GM18511 (cell line): ENCODE measurements around the gene JADE1.

Source experiments
- ATAC-seq: cut with Tn5 transposase; IDR thresholded peaks from one replicate; pipeline ENCODE4 v1.9.1; 2021; ENCODE audit warnings: mild to moderate bottlenecking, moderate library complexity; ENCODE audit not compliant: unreplicated experiment

Gene JADE1

GRCh38 chr4:128809477-128810330, at the start of gene JADE1:
Gene JADE1, plus strand, starts transcription at chr4:128809700. Its CDS starts 22,059 bp downstream, at chr4:128831759.
- ATAC-seq, result peak; percentile 48

DNA sequence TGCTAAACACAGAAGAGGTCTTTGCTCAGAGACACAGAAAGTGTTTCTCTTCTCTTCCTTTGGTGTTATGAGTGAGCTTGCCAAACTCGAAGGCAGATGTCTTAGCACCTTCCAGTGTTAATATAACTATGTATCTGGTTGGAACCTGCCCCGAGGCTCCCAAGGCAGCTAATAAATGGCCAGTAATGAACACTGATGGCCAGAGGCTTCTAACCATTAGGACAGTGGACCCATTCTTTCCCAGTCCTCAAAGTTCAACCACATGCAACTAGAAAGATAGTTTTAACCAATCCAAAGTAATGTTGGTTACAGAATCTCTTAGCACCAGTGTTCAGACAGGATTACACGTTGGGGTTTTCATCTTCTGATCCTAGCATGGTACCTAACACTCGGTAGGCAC, 42.7 kb upstream of the JADE1 start:
- ATAC-seq, result no peak

- ATAC-seq, result no peak
These were observed 41.0 kb upstream of the JADE1 start for GRCh38 chr4:128768373-128768996.

- ATAC-seq, result no peak
These were observed 40.5 kb upstream of the JADE1 start for GRCh38 chr4:128769011-128769410.

GRCh38 chr4:128770807-128771206, 38.7 kb upstream of the JADE1 start:
- no peak for ATAC-seq

- no peak for ATAC-seq
These were observed 34.0 kb upstream of the JADE1 start for GRCh38 chr4:128775477-128775876.

DNA sequence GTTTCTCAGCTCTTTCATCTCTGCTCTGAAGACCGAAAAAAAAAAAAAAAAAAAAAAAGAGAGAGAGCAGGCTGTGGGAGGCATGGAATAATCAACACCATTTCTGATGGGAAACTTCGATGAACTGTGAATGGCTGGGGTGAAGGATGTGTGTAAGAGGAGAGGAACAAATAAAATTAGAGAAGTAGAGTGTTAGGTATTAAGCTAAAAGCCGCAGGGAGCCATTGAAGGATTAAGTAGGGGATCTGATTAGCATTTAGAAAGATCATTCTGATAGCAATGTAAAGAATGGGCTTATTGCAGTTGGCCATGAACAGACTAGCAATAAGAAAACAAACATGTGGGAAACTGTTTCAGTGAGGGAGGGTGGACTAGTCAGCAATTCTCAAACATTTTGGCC, 33.6 kb upstream of the JADE1 start:
- ATAC-seq, result no peak

- peak; percentile 51 for ATAC-seq
These were observed 32.7 kb upstream of the JADE1 start for GRCh38 chr4:128776794-128777216.

DNA sequence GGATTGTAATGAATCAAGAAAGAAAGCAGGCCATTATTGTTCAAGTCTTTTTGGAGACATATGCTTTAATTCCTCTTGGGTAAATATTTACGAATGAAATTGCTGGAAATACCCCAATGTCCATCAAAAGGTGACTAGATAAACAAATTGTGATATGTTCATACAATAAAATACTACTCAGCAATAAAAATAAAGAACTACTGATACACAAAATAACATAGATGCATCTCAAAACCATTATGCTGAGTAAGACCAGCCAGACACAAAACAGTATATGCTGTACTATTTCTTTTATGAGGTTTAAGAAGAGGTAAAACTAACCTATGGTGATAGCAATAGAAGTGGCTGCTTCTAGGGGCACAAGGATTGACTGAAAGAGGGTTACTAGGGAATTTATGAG, 28.8 kb upstream of the JADE1 start:
- no peak for ATAC-seq

DNA sequence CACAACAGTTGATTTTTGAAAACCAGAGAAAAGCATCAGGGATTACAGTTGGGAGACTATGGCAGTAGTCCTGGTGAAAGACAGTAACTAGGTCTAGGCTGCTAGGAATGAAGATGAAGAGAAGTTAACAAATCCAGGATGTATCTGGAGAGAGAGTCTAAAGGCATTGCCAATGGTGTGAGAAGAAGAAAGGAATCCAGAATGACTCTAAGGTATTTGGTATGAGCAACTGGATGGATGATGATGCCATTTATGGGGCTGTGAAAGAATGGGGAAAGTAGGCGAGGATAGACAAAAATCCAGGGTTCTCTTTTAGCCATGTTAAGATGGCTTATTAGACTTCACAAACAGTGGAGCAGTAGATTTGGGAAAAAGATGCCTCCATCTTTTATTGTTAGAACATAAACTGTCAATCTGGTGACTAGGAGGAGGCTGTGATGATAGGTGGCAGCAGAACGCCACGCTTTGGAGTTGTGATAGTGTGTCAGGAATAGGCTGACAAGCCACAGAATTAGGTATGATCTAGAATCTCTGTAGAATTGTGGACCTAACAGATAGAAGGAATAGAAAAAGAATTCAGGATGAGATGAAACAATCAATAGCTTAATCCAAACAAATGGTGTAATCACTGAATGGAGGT, 27.3 kb upstream of the JADE1 start:
- no peak for ATAC-seq

DNA sequence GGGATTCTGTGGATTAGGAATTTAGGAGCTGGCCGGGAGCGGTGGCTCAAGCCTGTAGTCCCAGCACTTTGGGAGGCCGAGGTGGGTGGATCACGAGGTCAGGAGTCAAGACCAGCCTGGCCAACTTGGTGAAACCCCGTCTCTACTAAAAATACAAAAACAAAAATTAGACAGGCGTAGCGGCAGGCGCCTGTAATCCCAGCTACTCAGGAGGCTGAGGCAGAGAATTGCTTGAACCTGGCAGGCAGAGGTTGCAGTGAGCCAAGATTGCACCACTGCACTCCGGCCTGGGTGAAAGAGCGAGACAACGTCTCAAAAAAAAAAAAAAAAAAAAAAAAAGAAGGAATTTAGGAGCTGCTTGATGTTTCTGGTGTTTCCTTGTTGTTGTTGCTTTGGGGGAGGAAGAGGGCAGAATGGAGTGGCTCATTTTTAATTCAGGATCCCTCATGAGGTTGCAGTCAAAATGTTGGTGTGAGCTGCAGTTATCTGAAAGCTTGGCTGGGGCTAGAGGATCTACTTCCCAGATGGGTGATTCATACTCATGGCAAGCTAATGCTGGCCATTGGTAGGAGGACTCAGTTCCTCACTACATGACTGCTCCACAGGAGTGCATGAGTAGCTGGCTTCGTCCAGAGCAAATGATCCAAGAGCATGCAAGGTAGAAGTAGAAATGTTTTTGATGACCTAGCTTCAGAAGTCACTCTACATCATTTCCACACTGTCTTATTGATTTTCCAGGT, 26.5 kb upstream of the JADE1 start:
- ATAC-seq, result no peak

GRCh38 chr4:128787509-128788311, 21.8 kb upstream of the JADE1 start:
- no peak for ATAC-seq

GRCh38 chr4:128793859-128794672, 15.4 kb upstream of the JADE1 start:
- peak; percentile 77 for ATAC-seq

- no peak for ATAC-seq
These were observed 12.6 kb upstream of the JADE1 start for GRCh38 chr4:128796934-128797333.

DNA sequence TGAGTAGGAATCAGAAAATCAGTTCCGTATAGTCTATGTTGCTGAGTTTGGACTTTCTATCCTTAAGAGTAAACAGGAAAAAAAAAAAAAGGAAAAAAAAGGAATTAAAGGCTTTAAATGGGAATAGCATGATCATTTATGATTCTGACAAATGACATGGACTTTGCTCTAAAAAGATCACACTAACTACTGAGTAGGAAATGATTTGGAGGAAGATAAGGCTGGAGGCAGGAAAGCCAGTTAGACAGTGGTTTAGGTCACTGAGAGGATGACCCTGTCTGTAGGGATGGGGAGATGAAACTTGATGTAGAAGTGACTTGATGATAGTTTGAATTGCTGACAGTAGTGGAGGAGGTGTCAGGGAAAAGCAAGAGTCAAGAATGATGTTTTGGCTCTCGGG, 9.2 kb upstream of the JADE1 start:
- no peak for ATAC-seq

DNA sequence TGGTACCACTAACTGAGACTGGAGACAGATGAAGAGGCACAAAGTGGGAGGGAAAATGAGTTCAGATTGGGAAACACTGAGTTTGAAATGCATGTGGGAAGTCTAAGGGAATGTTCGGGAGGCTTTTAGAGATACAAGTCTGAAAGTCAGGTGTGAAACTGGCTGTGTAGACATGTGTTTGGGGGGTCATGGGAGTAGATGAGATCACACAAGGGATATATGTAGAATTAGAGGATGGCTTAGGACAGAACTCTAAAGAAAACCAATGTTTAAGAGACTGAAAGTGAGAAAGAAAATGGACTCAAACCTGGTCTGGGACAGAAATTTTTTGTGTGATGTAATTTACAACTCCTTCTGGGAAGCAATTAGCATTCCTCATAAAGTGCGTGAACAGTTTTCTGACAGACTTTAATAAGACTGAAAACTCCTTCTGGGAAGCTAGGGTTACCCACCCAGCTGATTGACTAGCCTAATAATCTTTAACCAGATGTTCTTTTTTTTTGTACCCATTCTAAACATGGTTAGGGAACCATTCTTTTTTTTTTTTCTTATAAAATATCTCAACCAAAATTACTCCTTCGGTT, 8.7 kb upstream of the JADE1 start:
- ATAC-seq, result no peak

DNA sequence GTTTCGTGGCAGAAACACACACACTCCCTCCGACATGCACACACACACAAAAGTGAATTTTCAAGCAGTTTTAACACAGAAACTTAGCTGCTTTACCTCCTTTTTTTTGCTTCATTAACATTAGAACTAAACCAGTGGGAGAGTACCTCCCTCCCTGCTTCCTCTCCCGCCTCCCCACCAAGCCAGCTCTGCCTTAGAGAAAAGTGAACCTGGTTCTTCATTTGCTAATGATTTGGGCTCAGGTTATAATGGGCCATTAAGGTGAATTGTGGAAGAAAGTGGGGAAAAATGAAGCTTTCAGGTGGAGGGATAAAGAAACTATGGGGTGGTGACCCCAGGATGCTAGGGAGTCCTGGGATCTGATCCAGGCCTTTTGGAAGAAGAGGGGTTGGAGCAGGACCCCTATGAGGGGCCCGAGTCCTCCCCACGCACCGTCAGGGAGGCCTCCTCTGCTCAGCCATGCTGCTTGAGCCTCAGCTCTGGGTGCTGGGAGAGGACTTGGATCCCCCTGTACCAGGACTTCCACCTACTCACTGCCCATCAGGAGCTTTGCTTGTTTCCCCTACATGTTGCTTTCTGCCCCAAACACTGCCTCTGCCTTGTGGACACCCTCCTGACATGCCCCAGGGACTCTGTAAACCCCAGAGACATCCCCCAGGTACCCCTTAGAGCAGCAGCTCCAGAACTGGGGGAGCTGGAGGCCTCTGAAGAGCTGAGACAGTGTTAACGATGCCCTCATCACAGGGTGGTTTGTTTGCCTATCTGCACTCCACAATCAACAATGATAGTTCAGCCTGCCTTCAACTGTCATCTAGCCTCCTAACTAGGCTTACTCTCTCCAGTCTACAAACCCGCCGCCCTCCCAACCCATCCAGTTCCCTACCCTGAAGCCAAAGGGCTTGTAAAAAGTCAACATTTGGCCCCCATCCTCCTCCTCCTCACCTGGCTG, 6.5 kb upstream of the JADE1 start:
- ATAC-seq, result peak; percentile 16

DNA sequence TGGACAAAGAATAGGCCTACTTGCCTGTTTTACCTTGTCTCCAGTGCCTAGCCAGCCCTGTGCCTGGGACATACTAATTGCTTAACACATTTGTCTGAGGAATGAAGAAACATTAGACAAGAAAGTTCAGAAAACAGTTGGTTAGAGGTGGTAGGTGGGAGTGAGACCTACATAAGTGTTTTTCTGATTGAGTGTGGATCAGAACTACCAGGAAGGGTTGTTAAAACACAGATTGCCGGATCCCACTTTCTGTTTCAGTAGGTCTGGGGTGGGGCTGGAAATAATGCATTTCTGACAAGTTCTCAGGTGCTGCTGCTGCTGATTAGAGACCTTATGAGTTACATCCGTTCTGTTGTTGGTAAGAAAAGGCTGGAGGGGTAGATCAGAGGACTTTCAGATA, 5.7 kb upstream of the JADE1 start:
- ATAC-seq, result peak; percentile 88
